NT2/D1 (cell line): Measurements from ENCODE around the gene STARD7.
A peak's percentile ranks its signal among the peaks of the same experiment; 100 is the strongest.
"Not testable (repeated sequence)": the region's sequence is repeated elsewhere in the genome, so short reads cannot be mapped to it uniquely, and the experiment has no call there.

Source experiments
- DNase-seq: peaks from one replicate; pipeline ENCODE4 v3.0.0-alpha.2; 2011; ENCODE audit warnings: low read depth, low spot score
- H3K27me3 ChIP-seq: 2 replicates; pipeline ENCODE4 v1.6.0; 2011; ENCODE audit warnings: mild to moderate bottlenecking; ENCODE audit not compliant: insufficient read length, insufficient read depth
- H3K36me3 ChIP-seq: 2 replicates; pipeline ENCODE4 v1.6.1; 2011; ENCODE audit warnings: mild to moderate bottlenecking, low read length, mixed read lengths; ENCODE audit not compliant: insufficient read depth, insufficient read length
- H3K4me1 ChIP-seq: 2 replicates; pipeline ENCODE4 v1.5.1; 2011; ENCODE audit not compliant: insufficient read depth, insufficient read length
- H3K4me3 ChIP-seq: 2 replicates; pipeline ENCODE4 v1.5.1; 2011; ENCODE audit warnings: low read depth; ENCODE audit not compliant: insufficient read length
- H3K9ac ChIP-seq: 2 replicates; pipeline ENCODE4 v1.6.0; 2011; ENCODE audit warnings: low read depth; ENCODE audit not compliant: insufficient read length
- H3K9me3 ChIP-seq: 2 replicates; pipeline ENCODE4 v1.5.1; 2011; ENCODE audit warnings: mild to moderate bottlenecking, low read length; ENCODE audit not compliant: insufficient read depth
- SUZ12 ChIP-seq: IDR thresholded peaks from 2 replicates; pipeline ENCODE4 v1.6.1; 2011; ENCODE audit not compliant: insufficient read length, insufficient read depth; ENCODE audit errors: extremely low read depth
- YY1 ChIP-seq: IDR thresholded peaks from 2 replicates; pipeline ENCODE4 v1.6.1; 2011; ENCODE audit not compliant: insufficient read length, insufficient read depth
- ZNF274 ChIP-seq: IDR thresholded peaks from 2 replicates; pipeline ENCODE4 v1.6.1; 2011; ENCODE audit warnings: mild to moderate bottlenecking, low read depth, low read length

The STARD7 gene

GRCh38 chr2:96208143-96209010 lies at the start of gene STARD7:
Gene STARD7, minus strand, starts transcription at chr2:96208827. Its CDS starts 393 bp downstream, at chr2:96208434.
- peak within 1 kb of the TSS; percentile 96 for H3K4me3 ChIP-seq
- peak; percentile 99 for DNase-seq
- no peaks in the 10 kb centered on the region for H3K9me3 ChIP-seq
- H3K9ac ChIP-seq, result peak within 1 kb of the TSS; percentile 100
- TF ChIP-seq YY1, result no peak
- TF ChIP-seq SUZ12, result no peak
- TF ChIP-seq ZNF274, result no peak
- H3K36me3 ChIP-seq, result peaks cover 15% of the 10 kb centered on the region
- H3K4me1 ChIP-seq, result peaks cover 6% of the 10 kb centered on the region
- H3K27me3 ChIP-seq, result no peaks in the 10 kb centered on the region

GRCh38 chr2:96257744-96258143 lies 49.1 kb upstream of the STARD7 start:
- H3K9ac ChIP-seq, H3K27me3 ChIP-seq, H3K4me1 ChIP-seq, H3K4me3 ChIP-seq, H3K9me3 ChIP-seq, DNase-seq: not testable (repeated sequence)
- H3K36me3 ChIP-seq, result peaks cover 57% of the 10 kb centered on the region

GRCh38 chr2:96256611-96257113 lies 48.0 kb upstream of the STARD7 start:
- Histone ChIP-seq H3K4me3 (no peak overlapping the region), H3K9ac (no peak overlapping the region), H3K36me3 (peaks cover 62% of the 10 kb centered on the region), H3K27me3 (no peaks in the 10 kb centered on the region), H3K4me1 (peaks cover 14% of the 10 kb centered on the region), H3K9me3 (no peaks in the 10 kb centered on the region)
- DNase-seq, result no peak
- TF ChIP-seq YY1 (no peak), SUZ12 (no peak), ZNF274 (no peak)

GRCh38 chr2:96254571-96254970 lies 45.9 kb upstream of the STARD7 start:
- Histone ChIP-seq H3K4me1 (peaks cover 13% of the 10 kb centered on the region), H3K9me3 (no peaks in the 10 kb centered on the region), H3K9ac (no peak overlapping the region), H3K27me3 (no peaks in the 10 kb centered on the region), H3K4me3 (no peak overlapping the region), H3K36me3 (peaks cover 62% of the 10 kb centered on the region)
- no peak for DNase-seq
- TF ChIP-seq YY1 (no peak), SUZ12 (no peak), ZNF274 (no peak)

GRCh38 chr2:96253006-96253405 lies 44.4 kb upstream of the STARD7 start:
- peaks cover 8% of the 10 kb centered on the region for H3K4me1 ChIP-seq
- no peak overlapping the region for H3K9ac ChIP-seq
- no peak overlapping the region for H3K4me3 ChIP-seq
- no peaks in the 10 kb centered on the region for H3K27me3 ChIP-seq
- no peak for TF ChIP-seq SUZ12
- no peak for TF ChIP-seq YY1
- no peaks in the 10 kb centered on the region for H3K9me3 ChIP-seq
- DNase-seq, result no peak
- H3K36me3 ChIP-seq, result peaks cover 51% of the 10 kb centered on the region

- Histone ChIP-seq H3K36me3 (peaks cover 49% of the 10 kb centered on the region), H3K4me3 (no peak overlapping the region), H3K27me3 (no peaks in the 10 kb centered on the region), H3K4me1 (peaks cover 8% of the 10 kb centered on the region), H3K9ac (no peak overlapping the region), H3K9me3 (no peaks in the 10 kb centered on the region)
- no peak for DNase-seq
- no peak for TF ChIP-seq SUZ12
- no peak for TF ChIP-seq YY1
- no peak for TF ChIP-seq ZNF274
These were observed 43.9 kb upstream of the STARD7 start for GRCh38 chr2:96252526-96252925.

- Histone ChIP-seq H3K9me3 (no peaks in the 10 kb centered on the region), H3K4me3 (peak overlapping the region; percentile 6), H3K9ac (no peak overlapping the region), H3K4me1 (peaks cover 8% of the 10 kb centered on the region), H3K27me3 (no peaks in the 10 kb centered on the region), H3K36me3 (peaks cover 49% of the 10 kb centered on the region)
- DNase-seq, result peak; percentile 28
- TF ChIP-seq YY1 (no peak), ZNF274 (no peak), SUZ12 (no peak)
These were observed 43.2 kb upstream of the STARD7 start for GRCh38 chr2:96251721-96252292.

GRCh38 chr2:96250188-96250587 lies 41.6 kb upstream of the STARD7 start:
- TF ChIP-seq ZNF274, result no peak
- TF ChIP-seq YY1, result no peak
- no peak for TF ChIP-seq SUZ12
- H3K27me3 ChIP-seq, result no peaks in the 10 kb centered on the region
- peaks cover 43% of the 10 kb centered on the region for H3K36me3 ChIP-seq
- H3K4me3 ChIP-seq, result no peak overlapping the region
- H3K4me1 ChIP-seq, result peaks cover 8% of the 10 kb centered on the region
- H3K9ac ChIP-seq, result no peak overlapping the region
- H3K9me3 ChIP-seq, result no peaks in the 10 kb centered on the region
- DNase-seq, result no peak
